GM18502 (cell line): ENCODE results near the gene DZIP3.
A peak's percentile ranks its signal among the peaks of the same experiment; 100 is the strongest.
"Not testable (repeated sequence)": the region's sequence is repeated elsewhere in the genome, so short reads cannot be mapped to it uniquely, and the experiment has no call there.

Experiments used
- ATAC-seq: cut with Tn5 transposase; IDR thresholded peaks from one replicate; pipeline ENCODE4 v1.9.1; 2021; ENCODE audit warnings: mild to moderate bottlenecking; ENCODE audit not compliant: unreplicated experiment, poor library complexity

DZIP3 gene

GRCh38 chr3:108595321-108595720 is 5.8 kb downstream of the DZIP3 start:
- ATAC-seq: no peak

- ATAC-seq: no peak
Observed at GRCh38 chr3:108598375-108598774, 8.9 kb downstream of the DZIP3 start.

GRCh38 chr3:108599677-108600409 is 10.3 kb downstream of the DZIP3 start:
- ATAC-seq: no peak

GRCh38 chr3:108602249-108602934 is 12.9 kb downstream of the DZIP3 start:
- no peak for ATAC-seq

GRCh38 chr3:108602935-108603294 is 13.4 kb downstream of the DZIP3 start:
- no peak for ATAC-seq

DNA sequence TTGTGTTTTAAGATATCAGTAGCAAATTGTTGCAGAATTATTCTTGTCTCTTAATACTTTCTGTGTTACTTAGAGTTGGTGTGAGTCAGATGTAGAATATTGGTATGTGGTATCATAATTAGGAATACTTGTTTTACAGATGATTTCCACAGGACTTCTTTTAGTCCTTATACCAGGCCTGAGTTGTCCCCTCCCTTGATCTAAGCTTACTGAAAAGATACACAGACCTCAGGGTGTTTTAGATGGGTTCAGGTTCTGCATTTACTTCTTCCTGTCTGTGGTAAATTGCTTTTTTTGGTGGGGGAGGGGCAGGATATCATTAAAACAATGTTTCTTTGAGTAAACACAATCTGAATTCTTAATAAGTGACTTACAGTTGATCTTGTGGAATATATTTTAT is 14.2 kb downstream of the DZIP3 start:
- no peak for ATAC-seq

DNA sequence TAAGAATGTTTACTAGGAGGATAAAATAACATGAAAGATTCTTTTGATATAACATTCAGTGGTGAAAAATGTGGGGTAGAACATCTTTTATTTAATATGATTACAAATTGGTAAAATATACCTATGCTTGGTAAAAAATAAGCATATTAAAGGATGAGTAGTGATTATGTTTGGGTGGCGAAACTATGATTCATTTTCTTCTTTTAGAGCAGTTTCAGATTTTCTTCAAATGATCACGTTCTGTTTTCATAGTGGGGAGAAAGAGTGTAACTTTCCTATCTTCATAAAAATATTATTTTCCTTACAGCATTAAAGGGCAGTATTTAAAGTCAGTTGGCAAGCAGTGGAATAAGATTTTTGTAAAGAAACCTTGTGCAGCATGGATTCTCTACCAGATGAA is 15.5 kb downstream of the DZIP3 start:
- no peak for ATAC-seq

DNA sequence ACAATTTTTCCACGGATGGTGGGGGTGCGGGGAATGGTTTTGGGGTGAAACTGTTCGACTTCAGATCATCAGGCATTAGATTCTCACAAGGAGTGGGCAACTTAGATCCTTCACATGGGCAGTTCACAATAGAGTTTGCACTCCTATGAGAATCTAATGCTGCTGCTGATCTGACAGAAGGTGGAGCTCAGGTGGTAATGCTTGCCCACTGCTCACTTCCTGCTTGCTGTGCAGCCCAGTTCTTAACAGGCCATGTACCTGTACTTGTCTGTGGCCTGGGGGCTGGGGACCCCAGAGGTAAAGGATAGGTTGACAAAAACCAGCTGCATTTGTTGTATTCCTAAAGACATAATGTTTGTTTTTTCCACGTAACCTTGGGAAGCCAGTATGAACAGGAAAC is 16.0 kb downstream of the DZIP3 start:
- ATAC-seq: no peak

GRCh38 chr3:108608750-108609149 is 19.2 kb downstream of the DZIP3 start:
- no peak for ATAC-seq

DNA sequence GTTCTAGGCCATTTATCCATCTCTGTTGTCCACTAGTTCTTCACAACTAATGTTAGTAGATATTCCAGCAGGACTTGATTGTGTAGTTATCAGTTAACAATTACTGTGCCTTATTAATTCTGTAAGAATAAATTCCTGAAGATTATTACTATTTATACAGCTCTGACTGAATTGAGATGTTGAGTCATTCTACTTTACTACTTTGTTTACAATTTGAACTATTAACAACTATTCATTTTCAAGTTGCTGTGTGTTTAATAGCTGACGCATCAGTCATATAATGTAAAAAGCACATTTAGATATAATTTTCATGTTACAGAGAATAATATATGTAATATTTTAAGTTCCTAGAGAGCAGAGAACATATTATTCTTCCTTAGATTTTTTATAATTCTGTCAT is 21.1 kb downstream of the DZIP3 start:
- no peak for ATAC-seq

DNA sequence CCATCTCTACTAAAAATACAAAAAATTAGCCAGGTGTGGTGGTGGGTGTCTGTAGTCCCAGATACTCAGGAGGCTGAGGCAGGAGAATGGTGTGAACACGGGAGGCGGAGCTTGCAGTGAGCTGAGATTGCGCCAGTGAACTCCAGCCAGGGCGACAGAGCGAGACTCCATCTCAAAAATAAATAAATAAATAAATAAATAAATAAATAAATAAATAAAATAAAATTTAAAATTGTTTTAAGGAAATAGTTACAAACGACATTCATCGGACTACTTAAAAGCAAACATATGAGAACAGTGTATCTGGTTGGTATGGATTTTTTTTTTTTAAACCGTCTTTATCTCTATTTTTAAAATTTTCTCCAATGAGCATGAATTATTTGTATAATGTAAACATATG is 26.6 kb downstream of the DZIP3 start:
- not testable (repeated sequence) for ATAC-seq

GRCh38 chr3:108620250-108620649 is 30.7 kb downstream of the DZIP3 start:
- ATAC-seq: no peak

DNA sequence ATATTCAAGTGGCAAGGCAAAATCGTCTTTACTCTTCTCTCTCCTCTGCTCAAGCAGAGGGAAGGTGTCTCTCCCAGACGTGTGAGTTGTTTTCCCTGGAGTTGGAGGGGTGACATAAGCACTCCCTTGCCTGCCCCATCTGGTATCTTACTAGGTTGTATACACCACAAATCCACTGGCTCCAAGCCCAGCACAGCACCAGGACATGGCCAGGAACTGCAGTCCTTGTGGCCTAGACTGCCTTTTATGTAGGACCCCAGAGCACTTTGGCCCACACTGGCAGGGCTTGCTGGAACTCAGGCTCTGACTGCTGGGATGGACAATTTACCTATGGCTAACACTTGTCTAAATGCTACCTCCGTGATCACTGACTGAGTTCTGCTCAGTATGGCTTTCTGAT is 34.0 kb downstream of the DZIP3 start:
- ATAC-seq: no peak

- ATAC-seq: no peak
Observed at GRCh38 chr3:108629974-108630373, 40.5 kb downstream of the DZIP3 start.

GRCh38 chr3:108642526-108642925 is 53.0 kb downstream of the DZIP3 start:
- no peak for ATAC-seq

- ATAC-seq: no peak
Observed at GRCh38 chr3:108645364-108645763, 55.8 kb downstream of the DZIP3 start.

GRCh38 chr3:108655664-108656063 is 66.1 kb downstream of the DZIP3 start:
- ATAC-seq: not testable (repeated sequence)

- ATAC-seq: no peak
Observed at GRCh38 chr3:108661699-108662098, 72.2 kb downstream of the DZIP3 start.

- ATAC-seq: peak; percentile 87
Observed at GRCh38 chr3:108662142-108662738, 72.7 kb downstream of the DZIP3 start.

DNA sequence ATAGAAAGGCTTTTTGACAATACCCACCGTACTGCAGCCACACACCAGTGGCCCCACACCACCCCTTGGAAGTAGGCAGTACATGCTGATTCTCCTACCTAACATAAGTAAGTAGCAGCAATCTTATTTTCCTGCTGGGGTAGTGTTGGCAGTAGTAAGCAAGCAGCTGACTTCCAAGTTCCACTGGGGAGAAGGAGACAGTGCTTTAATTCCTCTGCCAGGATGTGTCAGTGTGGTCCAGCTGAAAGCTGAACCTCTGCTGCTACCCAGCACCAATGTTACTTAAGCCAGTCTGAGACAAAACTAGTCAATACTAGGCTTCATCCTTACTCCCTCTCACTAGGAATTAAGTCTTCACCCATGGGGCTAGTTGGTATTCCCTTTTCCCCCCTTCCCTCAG is 74.7 kb downstream of the DZIP3 start:
- no peak for ATAC-seq

DNA sequence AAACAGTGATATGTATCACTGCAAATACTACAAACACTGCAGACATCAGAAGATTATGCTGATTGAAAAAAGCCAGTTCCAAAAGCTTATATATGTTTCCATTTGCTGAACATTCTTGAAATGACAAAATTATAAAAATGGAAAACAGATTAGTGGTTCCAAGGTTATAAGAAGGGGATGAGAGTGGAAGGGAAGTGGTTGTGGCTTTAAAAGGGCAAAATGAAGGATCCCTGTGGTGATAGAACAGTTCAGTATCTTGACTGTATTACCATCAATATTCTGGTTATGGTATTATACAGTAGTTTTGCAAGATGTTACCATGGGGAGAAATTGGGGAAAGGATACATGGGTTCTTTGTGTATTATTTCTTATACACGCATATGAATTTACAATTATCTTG is 77.8 kb downstream of the DZIP3 start:
- no peak for ATAC-seq

DNA sequence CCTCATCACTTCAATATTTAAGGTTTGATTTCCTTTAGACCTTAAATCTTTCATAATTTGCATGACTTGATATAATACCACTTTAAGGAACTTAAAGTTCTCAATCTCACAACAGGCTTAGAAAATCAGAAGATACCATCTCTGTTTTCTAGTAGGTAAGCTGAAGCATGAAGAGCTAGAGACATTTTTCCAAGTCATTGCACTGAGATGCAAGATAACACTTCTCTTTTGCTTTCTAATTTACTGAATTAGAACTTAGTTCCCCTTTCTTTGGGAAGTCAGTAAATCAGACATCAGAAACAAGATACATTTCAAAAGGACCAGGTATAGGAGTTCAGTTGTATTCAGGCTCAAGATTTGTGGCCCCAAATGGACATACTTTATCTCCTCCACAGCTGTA is 79.7 kb downstream of the DZIP3 start:
- ATAC-seq: peak; percentile 80
